B cell (primary cell): ENCODE measurements around the gene WDR31. TPM values are rescaled to one million over a fixed set of nuclear protein-coding genes. Genes with fewer than 3 reads are reported as not detected.

Source experiments
- ATAC-seq: fragments of 200-7000 bp; cut with Tn5 transposase; one replicate; pipeline ENCODE4 v1.10.0; 2021; ENCODE audit warnings: low read depth, mild to moderate bottlenecking, moderate number of reproducible peaks, moderate library complexity
- CTCF ChIA-PET: fragments of 350-600 bp; sonication (Branson Sonifier 250); formaldehyde crosslinking; loops from one replicate; lab custom pipeline; 2021; ENCODE audit warnings: antibody characterized with exemption, inconsistent platforms; lab: Charles Lee
- POLR2A ChIA-PET: fragments of 350-600 bp; sonication (Branson Sonifier 250); formaldehyde crosslinking; loops from one replicate; lab custom pipeline; 2021; ENCODE audit warnings: antibody characterized with exemption; lab: Charles Lee
- DNase-seq: peaks from one replicate; pipeline ENCODE4 v3.0.0; 2013
- H2AFZ ChIP-seq: 2 replicates; pipeline ENCODE4 v1.6.1; 2012; ENCODE audit warnings: mild to moderate bottlenecking, low read depth, low read length; ENCODE audit not compliant: insufficient read depth, poor library complexity, severe bottlenecking
- H3K27ac ChIP-seq, 2 donors: 1 replicate in 1 of 2; 2 replicates in 1 of 2; pipeline ENCODE4 v1.5.1; 2012 to 2013; ENCODE audit warnings: low read length in 2 of 2, mild to moderate bottlenecking in 2 of 2, moderate library complexity in 1 of 2
- H3K27me3 ChIP-seq, 4 experiments: fragments of 200-600 bp in 1 of 4; sonication (generic) in 1 of 4; replicated peaks in 1 of 4; 1 replicate in 2 of 4; 2 replicates in 2 of 4; pipeline versions ENCODE4 v1.6.1 to v1.7.0; 2013 to 2016; ENCODE audit warnings: low read length in 3 of 4, mild to moderate bottlenecking in 2 of 4, mixed read lengths in 1 of 4, moderate library complexity in 1 of 4; ENCODE audit not compliant: insufficient read depth in 4 of 4, control insufficient read depth in 3 of 4; ENCODE audit errors: control extremely low read depth in 1 of 4
- H3K36me3 ChIP-seq, 2 experiments: replicated peaks in 1 of 2; 1 replicate in 1 of 2; 2 replicates in 1 of 2; pipeline versions ENCODE4 v1.6.1 to v1.7.1; 2013; ENCODE audit warnings: low read length in 1 of 2; ENCODE audit not compliant: insufficient read depth in 2 of 2, control insufficient read depth in 1 of 2; ENCODE audit errors: control extremely low read depth in 1 of 2, extremely low read depth in 1 of 2
- H3K4me1 ChIP-seq, 2 donors: fragments of 200-600 bp in 1 of 2; sonication (generic) in 1 of 2; 1 replicate in 1 of 2; 2 replicates in 1 of 2; pipeline versions ENCODE4 v1.5.1 to v1.6.1; 2013 to 2017; ENCODE audit warnings: low read length in 2 of 2; ENCODE audit not compliant: control insufficient read depth in 2 of 2, insufficient read depth in 2 of 2
- H3K4me2 ChIP-seq: replicated peaks from 2 replicates; pipeline ENCODE3; 2012; ENCODE audit warnings: mild to moderate bottlenecking, low read depth, low read length; ENCODE audit not compliant: poor library complexity, severe bottlenecking
- H3K4me3 ChIP-seq, 5 experiments: fragments of 200-600 bp in 1 of 5; sonication (generic) in 1 of 5; 1 replicate in 3 of 5; 2 replicates in 2 of 5; pipeline versions ENCODE4 v1.5.1 to v1.7.0; 2011 to 2016; ENCODE audit warnings: low read length in 4 of 5, mild to moderate bottlenecking in 4 of 5, low read depth in 2 of 5, control low read depth in 1 of 5, moderate library complexity in 1 of 5; ENCODE audit not compliant: insufficient read depth in 1 of 5; ENCODE audit errors: control extremely low read depth in 1 of 5, extremely low read depth in 1 of 5
- H3K79me2 ChIP-seq: fragments of 200-600 bp; sonication (generic); one replicate; pipeline ENCODE4 v1.6.0; 2016; ENCODE audit warnings: low read length; ENCODE audit not compliant: control insufficient read depth, insufficient read depth
- H3K9ac ChIP-seq: fragments of 200-600 bp; sonication (generic); 2 replicates; pipeline ENCODE4 v1.6.1; 2017; ENCODE audit warnings: mild to moderate bottlenecking, low read length, moderate library complexity
- H3K9me3 ChIP-seq, 3 donors: one replicate each; pipeline versions ENCODE4 v1.6.1 to v1.7.1; 2013; ENCODE audit warnings: low read length in 2 of 3; ENCODE audit not compliant: control insufficient read depth in 2 of 3, insufficient read depth in 1 of 3; ENCODE audit errors: control extremely low read depth in 1 of 3
- H4K20me1 ChIP-seq: 2 replicates; pipeline ENCODE4 v1.6.0; 2012; ENCODE audit warnings: mild to moderate bottlenecking, low read length; ENCODE audit not compliant: insufficient read depth, control insufficient read depth, poor library complexity, severe bottlenecking
- H3K27ac Mint-ChIP-seq: one replicate; pipeline ENCODE4 v1.8.0; 2021; ENCODE audit warnings: mixed read lengths
- H3K27me3 Mint-ChIP-seq: one replicate; pipeline ENCODE4 v1.8.0; 2021; ENCODE audit warnings: mixed read lengths
- H3K4me1 Mint-ChIP-seq: one replicate; pipeline ENCODE4 v1.8.0; 2021; ENCODE audit warnings: mixed read lengths
- H3K4me3 Mint-ChIP-seq: one replicate; pipeline ENCODE4 v1.8.0; 2021; ENCODE audit warnings: mixed read lengths
- H3K9me3 Mint-ChIP-seq: one replicate; pipeline ENCODE4 v1.8.0; 2022; ENCODE audit warnings: mixed read lengths; ENCODE audit not compliant: insufficient read depth
- EZH2 ChIP-seq: IDR thresholded peaks from 2 replicates; pipeline ENCODE4 v1.6.1; 2012; ENCODE audit warnings: borderline replicate concordance, low read depth, mild to moderate bottlenecking, moderate library complexity, low read length; ENCODE audit not compliant: insufficient read depth, poor library complexity, severe bottlenecking
- WGBS: methylation state at CpG from one replicate; pipeline ENCODE4 v1.1.5; 2013; ENCODE audit warnings: missing lambda C conversion rate; ENCODE audit not compliant: insufficient coverage; 5-methylcytosine and 5-hydroxymethylcytosine counted together
- intact Hi-C: fragments of 100-400 bp; cut with micrococcal nuclease; formaldehyde crosslinking; loops from one replicate; pipeline ENCODE4 v1.10.0; 2022
- polyA plus RNA-seq: library from polyadenylated mRNA; depleted of rRNA; stranded (reverse); fragments of >200 nt; gene quantifications from 2 replicates; pipeline ENCODE4 v1.2.3, GENCODE V29; 2012
- total RNA-seq, 2 donors: library from RNA; stranded (reverse); fragments of 120-200 nt in 1 of 2; gene quantifications; 1 replicate in 1 of 2; 2 replicates in 1 of 2; pipeline versions ENCODE4 v1.2.3 to v1.2.4, GENCODE V29; 2013 to 2022
- TF ChIP-seq, protein P1 (sequence below): fragments of 200-600 bp; IDR thresholded peaks from one replicate; pipeline ENCODE4 v1.8.0; 2022; ENCODE audit warnings: antibody characterized with exemption, mild to moderate bottlenecking

WDR31 gene
- total and polyA plus RNA-seq, 2 donors (not counting 1 experiment from before 2014, with no cell fraction given), result 0.36 to 0.62 TPM

DNA sequence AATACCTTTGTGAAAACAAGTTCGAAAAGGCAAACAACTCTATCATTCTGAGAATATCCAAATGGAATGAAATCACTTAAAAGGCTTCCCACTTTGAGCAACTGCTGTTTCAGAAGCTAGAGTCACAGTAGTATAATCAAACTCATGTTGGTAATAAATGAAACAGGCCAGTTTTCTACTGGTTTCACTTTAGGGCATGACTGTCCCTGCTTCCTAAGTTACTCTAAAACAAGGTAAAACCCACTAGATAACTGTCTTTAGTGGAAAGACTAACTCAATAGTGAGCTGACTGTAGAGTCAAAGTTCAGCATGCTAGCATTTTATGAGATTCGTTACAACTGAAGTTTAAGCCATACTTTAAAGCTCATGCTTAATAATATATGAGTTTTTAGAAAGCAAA, 70.7 kb downstream of the WDR31 start:
- peaks cover 5% of the 10 kb centered on the region for H4K20me1 ChIP-seq
- H3K9me3 Mint-ChIP-seq, result no peaks in the 10 kb centered on the region
- no peaks in the 10 kb centered on the region for H3K27me3 Mint-ChIP-seq
- ChIA-PET POLR2A (interaction anchor here (0.6 kb wide), 1 partner anchor 108 kb away, joined by 8 read pairs; no protein-coding TSS in a partner anchor), CTCF (interaction anchor here (1.0 to 1.5 kb wide), 3 partner anchors 22 to 389 kb away, joined by 3 to 7 read pairs (median 6); no protein-coding TSS in a partner anchor)
- H3K36me3 ChIP-seq, result peaks cover 0 to 54% of the 10 kb centered on the region in 2 experiments
- no peak overlapping the region for H3K4me3 ChIP-seq
- no peaks in the 10 kb centered on the region for H3K27me3 ChIP-seq
- H3K4me1 ChIP-seq, result peaks cover 2 to 3% of the 10 kb centered on the region in 2 donors
- no peak overlapping the region for H3K4me3 Mint-ChIP-seq
- no peak overlapping the region for H3K4me2 ChIP-seq
- intact Hi-C loops, result no loop called here
- H3K79me2 ChIP-seq, result peaks cover 8% of the 10 kb centered on the region
- no peak for TF ChIP-seq EZH2
- TF ChIP-seq, protein P1, sequence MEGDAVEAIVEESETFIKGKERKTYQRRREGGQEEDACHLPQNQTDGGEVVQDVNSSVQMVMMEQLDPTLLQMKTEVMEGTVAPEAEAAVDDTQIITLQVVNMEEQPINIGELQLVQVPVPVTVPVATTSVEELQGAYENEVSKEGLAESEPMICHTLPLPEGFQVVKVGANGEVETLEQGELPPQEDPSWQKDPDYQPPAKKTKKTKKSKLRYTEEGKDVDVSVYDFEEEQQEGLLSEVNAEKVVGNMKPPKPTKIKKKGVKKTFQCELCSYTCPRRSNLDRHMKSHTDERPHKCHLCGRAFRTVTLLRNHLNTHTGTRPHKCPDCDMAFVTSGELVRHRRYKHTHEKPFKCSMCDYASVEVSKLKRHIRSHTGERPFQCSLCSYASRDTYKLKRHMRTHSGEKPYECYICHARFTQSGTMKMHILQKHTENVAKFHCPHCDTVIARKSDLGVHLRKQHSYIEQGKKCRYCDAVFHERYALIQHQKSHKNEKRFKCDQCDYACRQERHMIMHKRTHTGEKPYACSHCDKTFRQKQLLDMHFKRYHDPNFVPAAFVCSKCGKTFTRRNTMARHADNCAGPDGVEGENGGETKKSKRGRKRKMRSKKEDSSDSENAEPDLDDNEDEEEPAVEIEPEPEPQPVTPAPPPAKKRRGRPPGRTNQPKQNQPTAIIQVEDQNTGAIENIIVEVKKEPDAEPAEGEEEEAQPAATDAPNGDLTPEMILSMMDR, result no peak
- no peak overlapping the region for H3K27ac ChIP-seq
- WGBS, result no CpG with 5 or more reads among the region's 2 CpGs
- no peak overlapping the region for H3K27ac Mint-ChIP-seq
- no peaks in the 10 kb centered on the region for H3K9me3 ChIP-seq
- ATAC-seq (no peak), DNase-seq (no peak)
- no peaks in the 10 kb centered on the region for H3K4me1 Mint-ChIP-seq
- H2AFZ ChIP-seq, result no peak overlapping the region
- no peak overlapping the region for H3K9ac ChIP-seq

DNA sequence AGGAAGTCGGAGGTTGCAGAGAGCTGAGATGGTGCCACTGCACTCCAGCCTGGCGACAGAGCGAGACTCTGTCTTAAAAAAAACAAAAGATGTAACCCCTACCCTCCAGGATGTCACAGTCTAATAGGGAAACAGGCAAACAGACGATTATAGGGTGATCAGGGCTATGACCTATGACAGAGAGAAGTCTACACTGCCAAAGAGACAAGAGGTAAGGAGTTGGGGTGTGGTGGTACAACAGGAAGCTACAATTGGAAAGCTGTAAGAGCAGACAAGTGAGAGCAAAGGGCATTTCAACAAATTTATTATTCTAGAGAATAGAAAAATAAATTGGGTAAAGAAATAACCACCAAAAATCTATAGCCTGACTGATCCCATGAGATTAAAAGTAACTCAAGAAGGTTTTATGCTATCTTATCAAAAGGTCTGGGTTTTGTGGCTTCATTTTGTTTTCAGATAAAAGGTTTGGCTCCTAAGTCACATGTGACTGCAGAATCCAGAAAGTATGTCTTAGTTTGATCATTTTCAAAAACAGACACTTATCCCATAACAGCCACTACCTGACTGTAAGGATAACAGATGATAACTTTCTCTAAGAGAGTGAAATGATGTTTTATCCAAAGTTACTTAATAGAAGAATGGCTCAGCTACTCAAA, 72.0 kb downstream of the WDR31 start:
- no peak for ATAC-seq
- H3K27ac Mint-ChIP-seq, result no peak overlapping the region
- H3K4me3 ChIP-seq, result no peak overlapping the region
- H3K4me1 Mint-ChIP-seq, result no peaks in the 10 kb centered on the region
- no peaks in the 10 kb centered on the region for H4K20me1 ChIP-seq
- peaks cover 8% of the 10 kb centered on the region for H3K79me2 ChIP-seq
- no peaks in the 10 kb centered on the region for H3K9me3 Mint-ChIP-seq
- H3K27ac ChIP-seq, result no peak overlapping the region
- no peak for TF ChIP-seq EZH2
- TF ChIP-seq, protein P1, result no peak
- no peaks in the 10 kb centered on the region for H3K27me3 Mint-ChIP-seq
- no CpG with 5 or more reads among the region's 4 CpGs for WGBS
- H2AFZ ChIP-seq, result no peak overlapping the region
- ChIA-PET POLR2A (no interaction called here), CTCF (no interaction called here)
- H3K9ac ChIP-seq, result no peak overlapping the region
- no peaks in the 10 kb centered on the region for H3K9me3 ChIP-seq
- no peak overlapping the region for H3K4me2 ChIP-seq
- intact Hi-C loops, result no loop called here
- no peaks in the 10 kb centered on the region for H3K27me3 ChIP-seq
- no peaks in the 10 kb centered on the region for H3K4me1 ChIP-seq
- DNase-seq, result no peak
- no peak overlapping the region for H3K4me3 Mint-ChIP-seq
- H3K36me3 ChIP-seq, result peaks cover 0 to 50% of the 10 kb centered on the region in 2 experiments
